Measurements from ENCODE around the gene SKAP2.

The SKAP2 gene

GRCh38 chr7:26629696-26630095 is 234.7 kb downstream of the SKAP2 start:
- no peak for DNase-seq

DNA sequence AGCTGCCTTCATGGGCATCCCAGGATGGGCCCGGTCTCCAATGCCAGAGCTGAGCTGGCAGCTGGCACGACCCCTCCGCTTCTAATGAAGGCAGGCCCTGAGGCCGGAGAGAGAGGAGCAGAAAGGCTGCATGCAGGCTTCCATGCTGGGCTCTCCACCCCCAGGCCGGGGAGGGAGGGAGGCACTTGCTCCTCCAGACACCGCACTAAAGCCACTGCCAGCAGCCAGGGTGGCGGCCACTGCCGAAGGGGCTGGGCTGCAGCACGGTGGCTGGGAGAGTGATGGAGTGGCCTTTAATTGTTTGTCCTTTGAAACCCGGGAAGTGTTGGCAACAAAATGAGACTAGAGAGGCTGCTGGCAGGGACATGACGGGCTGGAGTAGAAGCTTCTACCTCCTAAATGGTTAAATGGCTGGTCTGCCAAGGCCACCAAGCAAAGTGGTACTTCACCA is 236.5 kb downstream of the SKAP2 start:
- DNase-seq = no peak

DNA sequence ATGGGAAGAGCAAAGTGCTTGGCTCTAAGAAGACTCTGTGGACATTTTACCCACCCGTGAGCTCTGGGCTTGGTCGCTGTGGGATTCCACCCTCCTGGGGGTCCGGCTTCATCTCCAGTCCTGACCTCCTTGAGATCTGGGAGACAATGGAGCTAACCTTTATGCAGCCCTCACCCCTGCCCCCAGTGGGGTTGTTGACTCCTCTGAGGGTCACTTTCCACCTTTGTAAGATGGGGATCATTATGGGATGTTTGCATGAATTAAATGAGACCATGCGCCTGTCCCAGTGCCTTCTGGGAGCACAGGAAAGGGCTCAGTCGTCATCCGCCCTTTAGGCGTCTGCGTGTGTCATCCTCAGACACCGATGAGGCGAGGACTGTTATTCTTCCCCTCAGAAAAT is 237.2 kb downstream of the SKAP2 start:
- DNase-seq = no peak

DNA sequence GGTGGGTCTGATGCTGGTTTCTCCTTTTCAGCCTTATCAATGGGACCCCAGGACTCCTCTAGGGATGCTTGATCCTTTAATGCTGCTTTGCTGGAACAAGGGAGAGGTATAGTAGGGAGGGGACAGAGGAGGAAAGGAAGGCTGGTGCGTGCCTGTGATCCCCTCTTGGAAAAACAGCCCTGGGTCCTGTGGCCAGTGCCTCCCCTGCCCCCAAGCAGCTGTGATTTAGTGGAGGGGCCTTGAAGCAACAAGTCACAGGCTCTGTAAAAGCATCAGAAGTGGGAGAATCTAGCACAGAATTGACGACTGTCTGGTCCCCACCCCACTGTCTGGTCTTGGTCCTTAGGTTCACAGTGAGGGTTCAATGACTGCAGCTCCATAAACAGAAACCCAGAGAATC is 237.7 kb downstream of the SKAP2 start:
- no peak for DNase-seq

DNA sequence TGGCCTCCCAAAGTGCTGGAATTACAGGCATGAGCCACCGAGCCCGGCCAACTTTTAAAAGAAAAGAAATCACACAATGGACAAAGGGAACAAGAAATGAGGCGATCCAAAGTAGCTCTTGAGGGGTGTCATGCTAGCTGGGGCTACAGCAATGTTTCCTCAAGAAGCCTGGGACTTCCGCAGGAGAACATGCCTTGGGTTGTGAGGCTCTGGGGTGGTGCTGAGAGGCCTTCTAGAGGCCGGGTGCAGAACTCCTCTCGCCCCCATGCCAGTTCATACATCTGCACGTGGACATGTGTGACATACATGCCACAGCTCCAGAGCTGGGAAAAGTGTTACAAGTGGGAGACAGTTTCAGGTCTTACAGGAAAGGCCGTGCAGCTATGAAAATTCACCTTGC is 238.2 kb downstream of the SKAP2 start:
- no peak for DNase-seq

- DNase-seq = no peak
Observed at GRCh38 chr7:26625286-26625685, 239.1 kb downstream of the SKAP2 start.

DNA sequence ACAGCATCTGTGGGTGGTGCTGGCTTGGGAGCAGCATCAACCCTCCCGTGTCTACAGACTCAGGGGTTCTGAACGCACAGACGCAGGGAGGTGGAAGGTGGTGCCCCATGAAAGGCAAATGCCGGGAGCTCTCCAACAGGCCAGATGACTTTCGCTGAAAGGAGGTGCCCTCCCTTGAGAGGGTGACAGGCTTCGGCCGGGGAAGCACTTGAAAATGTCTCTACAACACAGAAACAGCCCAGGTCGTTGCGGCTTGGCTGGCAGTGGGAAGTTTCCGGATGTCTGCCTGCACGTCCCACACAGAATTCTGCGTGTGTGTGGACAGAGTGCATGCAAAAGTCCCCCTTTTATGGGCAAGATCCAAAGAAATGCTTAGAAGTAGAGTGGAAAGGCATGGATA is 239.6 kb downstream of the SKAP2 start:
- DNase-seq = no peak

- no peak for DNase-seq
Observed at GRCh38 chr7:26624431-26624830, 240.0 kb downstream of the SKAP2 start.

- DNase-seq = no peak
Observed at GRCh38 chr7:26620352-26620751, 244.0 kb downstream of the SKAP2 start.

- no peak for DNase-seq
Observed at GRCh38 chr7:26619348-26619984, 244.9 kb downstream of the SKAP2 start.

GRCh38 chr7:26618898-26619297 is 245.5 kb downstream of the SKAP2 start:
- DNase-seq = no peak

GRCh38 chr7:26618449-26618848 is 245.9 kb downstream of the SKAP2 start:
- DNase-seq = no peak

All from activated CD4-positive, CD25-positive, alpha-beta regulatory T cell treated with anti-CD3 and anti-CD28 coated beads, Interleukin-2, amount 50 U/mL, for 72 hours (primary cell).